Colonic mucosa (tissue), 4 donors: ENCODE results near the gene ARMC6. TPM values are rescaled to one million over a fixed set of nuclear protein-coding genes. Genes with fewer than 3 reads are reported as not detected.

Experiments used
- DNase-seq: peaks from one replicate; pipeline ENCODE4 v3.0.0-alpha.2; 2020
- H3K27ac ChIP-seq: fragments of 200-600 bp; one replicate; pipeline ENCODE4 v1.8.0; 2021
- H3K27me3 ChIP-seq: fragments of 200-600 bp; one replicate; pipeline ENCODE4 v1.8.0; 2021
- H3K36me3 ChIP-seq: fragments of 200-600 bp; one replicate; pipeline ENCODE4 v1.8.0; 2021
- H3K4me1 ChIP-seq: fragments of 200-600 bp; one replicate; pipeline ENCODE4 v1.8.0; 2021; ENCODE audit warnings: mild to moderate bottlenecking
- H3K4me3 ChIP-seq: fragments of 200-600 bp; one replicate; pipeline ENCODE4 v1.8.0; 2021
- H3K9ac ChIP-seq, 2 donors: one replicate each; pipeline ENCODE4 v1.7.0; 2013; ENCODE audit warnings: control low read depth in 2 of 2, low read depth in 2 of 2, low read length in 2 of 2
- H3K9me3 ChIP-seq: fragments of 200-600 bp; one replicate; pipeline ENCODE4 v1.8.0; 2021
- intact Hi-C: fragments of 100-400 bp; cut with DNase I; formaldehyde crosslinking; loops from one replicate; pipeline ENCODE4 v1.14.1; 2022
- total RNA-seq, 2 donors: library from RNA; stranded (reverse); fragmentation: NEBNext Ultra II Directional in 1 of 2; extraction: Animal tissue kit (Norgen Biotek cat#: 25700) in 1 of 2; gene quantifications; one replicate each; pipeline ENCODE4 v1.2.1, GENCODE V29; 2021
- TF ChIP-seq, protein P1 (sequence below): fragments of 200-600 bp; IDR thresholded peaks from one replicate; pipeline ENCODE4 v1.8.0; 2022; ENCODE audit warnings: antibody characterized with exemption, mild to moderate bottlenecking
- donor health status: healthy.
- donor health status: DM: no; HTN: no; CAD: no.
- donor health status: DM: no; HTN: no; CAD: no.

The ARMC6 gene
- total RNA-seq, 2 donors from 2014 or later: 15.0 to 29.4 TPM

DNA sequence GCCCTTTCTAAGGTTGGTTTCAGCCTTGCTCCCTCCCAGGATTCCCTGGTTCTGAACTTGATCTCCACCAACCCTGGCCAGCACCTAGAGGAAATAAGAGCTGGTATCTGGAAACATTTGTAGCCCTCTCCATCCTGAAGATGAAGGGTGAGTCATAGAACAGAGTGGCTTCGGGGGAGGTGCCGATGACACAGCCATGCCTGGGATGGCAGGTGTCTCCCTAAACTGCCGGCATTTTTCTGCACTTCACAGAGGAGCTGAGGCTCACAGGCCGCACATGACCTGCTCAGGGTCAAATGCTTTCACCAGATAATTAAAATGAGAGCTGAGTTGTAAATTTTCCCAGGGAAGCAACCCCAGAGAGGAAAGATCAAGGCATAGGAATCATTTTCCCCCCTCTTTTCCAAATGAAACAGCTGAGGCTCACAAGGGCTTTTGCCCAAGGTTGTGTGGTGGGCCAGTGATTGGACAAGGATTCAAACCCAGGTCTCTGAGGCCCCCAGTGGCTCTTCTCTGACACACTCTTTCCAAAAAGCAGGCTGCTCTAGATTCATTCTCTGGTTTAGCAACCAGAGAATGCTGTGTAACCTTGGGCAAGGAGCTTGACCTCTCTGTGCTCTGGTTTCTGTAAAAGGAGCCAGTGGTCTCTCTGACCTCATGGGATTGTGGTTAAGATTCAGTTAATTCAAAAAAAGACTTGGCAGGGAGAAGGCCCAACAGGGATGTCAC is 29.2 kb downstream of the ARMC6 start:
- DNase-seq: no peak
- peaks cover 6% of the 10 kb centered on the region for H3K4me1 ChIP-seq
- TF ChIP-seq, protein P1, sequence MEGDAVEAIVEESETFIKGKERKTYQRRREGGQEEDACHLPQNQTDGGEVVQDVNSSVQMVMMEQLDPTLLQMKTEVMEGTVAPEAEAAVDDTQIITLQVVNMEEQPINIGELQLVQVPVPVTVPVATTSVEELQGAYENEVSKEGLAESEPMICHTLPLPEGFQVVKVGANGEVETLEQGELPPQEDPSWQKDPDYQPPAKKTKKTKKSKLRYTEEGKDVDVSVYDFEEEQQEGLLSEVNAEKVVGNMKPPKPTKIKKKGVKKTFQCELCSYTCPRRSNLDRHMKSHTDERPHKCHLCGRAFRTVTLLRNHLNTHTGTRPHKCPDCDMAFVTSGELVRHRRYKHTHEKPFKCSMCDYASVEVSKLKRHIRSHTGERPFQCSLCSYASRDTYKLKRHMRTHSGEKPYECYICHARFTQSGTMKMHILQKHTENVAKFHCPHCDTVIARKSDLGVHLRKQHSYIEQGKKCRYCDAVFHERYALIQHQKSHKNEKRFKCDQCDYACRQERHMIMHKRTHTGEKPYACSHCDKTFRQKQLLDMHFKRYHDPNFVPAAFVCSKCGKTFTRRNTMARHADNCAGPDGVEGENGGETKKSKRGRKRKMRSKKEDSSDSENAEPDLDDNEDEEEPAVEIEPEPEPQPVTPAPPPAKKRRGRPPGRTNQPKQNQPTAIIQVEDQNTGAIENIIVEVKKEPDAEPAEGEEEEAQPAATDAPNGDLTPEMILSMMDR: no peak
- peak overlapping the region; percentile 52 to 54 for H3K9ac ChIP-seq
- no peaks in the 10 kb centered on the region for H3K9me3 ChIP-seq
- intact Hi-C loops: no loop called here
- H3K36me3 ChIP-seq: no peaks in the 10 kb centered on the region
- H3K27me3 ChIP-seq: no peaks in the 10 kb centered on the region
- peak overlapping the region; percentile 39 for H3K4me3 ChIP-seq
- H3K27ac ChIP-seq: no peak overlapping the region

DNA sequence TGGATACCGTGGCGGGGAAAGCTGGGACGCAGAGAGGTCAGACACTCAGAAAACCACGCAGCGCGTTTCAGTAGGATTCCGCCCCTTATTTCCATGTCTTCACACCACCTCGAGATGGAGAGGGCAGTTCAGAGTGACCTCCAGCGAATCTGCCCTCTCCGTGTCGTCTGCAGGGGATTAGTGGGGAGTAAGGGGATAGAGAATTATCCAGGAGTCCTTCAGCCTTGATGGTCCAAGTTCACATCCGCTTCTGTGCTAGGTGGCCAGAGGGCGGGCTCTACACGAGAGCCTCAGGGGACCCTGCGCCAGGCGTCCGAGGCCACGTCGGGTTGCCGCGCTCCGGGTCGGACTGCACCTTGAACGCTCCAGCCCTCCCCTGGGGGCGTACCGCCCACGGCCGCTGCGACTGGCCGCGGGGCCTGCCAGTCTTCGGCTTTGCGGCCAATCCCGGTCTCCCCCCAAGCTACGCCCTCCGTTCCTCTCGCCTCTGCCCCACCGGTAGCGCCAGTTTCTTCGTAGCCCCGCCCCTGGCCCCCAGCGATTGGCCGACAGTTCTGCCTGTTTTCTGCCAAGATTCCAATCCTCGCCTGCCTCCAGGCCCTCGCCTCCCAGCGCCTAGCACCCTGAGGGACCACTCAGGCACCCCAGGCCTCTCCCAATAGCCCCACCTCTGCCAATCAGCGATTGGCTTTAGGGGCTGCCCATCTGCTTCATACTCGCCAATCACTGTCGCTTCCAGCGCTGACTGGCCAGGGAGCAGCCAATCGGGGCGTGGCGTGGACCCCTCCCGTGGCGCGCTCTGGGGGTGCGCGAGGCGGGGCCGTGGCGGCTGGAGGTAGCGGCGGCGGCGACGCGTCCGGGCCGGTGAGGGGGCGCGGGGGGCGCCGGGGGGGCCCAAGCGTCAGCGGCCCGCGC is 30.0 kb downstream of the ARMC6 start, which contains the start of gene SLC25A42:
Gene SLC25A42 (plus strand): TSS at position 812 of the 915 bp plus-strand sequence. CDS start 32,131 bp downstream, outside the sequence.
- H3K9ac ChIP-seq: peak within 1 kb of the TSS; percentile 57 to 87
- intact Hi-C loops: no loop called here

DNA sequence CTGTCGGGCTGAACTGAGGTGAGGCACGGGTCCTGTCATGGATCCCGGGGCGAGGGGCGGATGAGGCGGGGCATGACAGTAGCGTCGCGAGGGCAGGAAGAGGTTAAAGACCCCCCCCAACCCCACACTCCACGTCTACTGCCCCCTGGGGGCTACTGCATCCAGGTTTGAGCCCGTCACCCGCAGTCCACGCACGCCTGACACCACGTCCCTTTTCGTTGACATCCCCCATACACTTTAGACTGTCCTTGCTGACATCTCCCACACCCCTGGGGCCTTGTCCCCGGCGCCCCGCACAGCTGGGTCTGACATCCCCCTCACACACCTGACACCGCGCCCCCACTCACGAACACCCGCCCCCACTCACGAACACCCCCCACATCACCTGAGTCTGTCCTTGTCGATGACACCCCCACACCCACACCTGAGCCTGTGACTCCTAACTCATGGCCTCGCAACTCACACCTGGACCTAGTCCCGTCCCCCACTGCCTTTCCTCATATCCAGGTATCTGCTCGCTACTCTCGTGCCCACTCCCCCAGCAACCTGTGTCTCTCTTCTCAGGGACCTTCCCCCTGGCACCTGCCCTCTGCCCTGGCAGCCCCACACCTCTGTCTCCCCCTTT is 30.8 kb downstream of the ARMC6 start:
- H3K4me1 ChIP-seq: peaks cover 6% of the 10 kb centered on the region

More for the DNA sequence above, 30.0 kb downstream of the ARMC6 start, which contains the start of gene SLC25A42:
- H3K27ac ChIP-seq: peak within 1 kb of the TSS; percentile 23
- peaks cover 6% of the 10 kb centered on the region for H3K4me1 ChIP-seq
- peak; percentile 99 for DNase-seq
- TF ChIP-seq, protein P1: no peak
- H3K27me3 ChIP-seq: no peaks in the 10 kb centered on the region
- peak within 1 kb of the TSS; percentile 39 for H3K4me3 ChIP-seq
- no peaks in the 10 kb centered on the region for H3K36me3 ChIP-seq
- no peaks in the 10 kb centered on the region for H3K9me3 ChIP-seq

DNA sequence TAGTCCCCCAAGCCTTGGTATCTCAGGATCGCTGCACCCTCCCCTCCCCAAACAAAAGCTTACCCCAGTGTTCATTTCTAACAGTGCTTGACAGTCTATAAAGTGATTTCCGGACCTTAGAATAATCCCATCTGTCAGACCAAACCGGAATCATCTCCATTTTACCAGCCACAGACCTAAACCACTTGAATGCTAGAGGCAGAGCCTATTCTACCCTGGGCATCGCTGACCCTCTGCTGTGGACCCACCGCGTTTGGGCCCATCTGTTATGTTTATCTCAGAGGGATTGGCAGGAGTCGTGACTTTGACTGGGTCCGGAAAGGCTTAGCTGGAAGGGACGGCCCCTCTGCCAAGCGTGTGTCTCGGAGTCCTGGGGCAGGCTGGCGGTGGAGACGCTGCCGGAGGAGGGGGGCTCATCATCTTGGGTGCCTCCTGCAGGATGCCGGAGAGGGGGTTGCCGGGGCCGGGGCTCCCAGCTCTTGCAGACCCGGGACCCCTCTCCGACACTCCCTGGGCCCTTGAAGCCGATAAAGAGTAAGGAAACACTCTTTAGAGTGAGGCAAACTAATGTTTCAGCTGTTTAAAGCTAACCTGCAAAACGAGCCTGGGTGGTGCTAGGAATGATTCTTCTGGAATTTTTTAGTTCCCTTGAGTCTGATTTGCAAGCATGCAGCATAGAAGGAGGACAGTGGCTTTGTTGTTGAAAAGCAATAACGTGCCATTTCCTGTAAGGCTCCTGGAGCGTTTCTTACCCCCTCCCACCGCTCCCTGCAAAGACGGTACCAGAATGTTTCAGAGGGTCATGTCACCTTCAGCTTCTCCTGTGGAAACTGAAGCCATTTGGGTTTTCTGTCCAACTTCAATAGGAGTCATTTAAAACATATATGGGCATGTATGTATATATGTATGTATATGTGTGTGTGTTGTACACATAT is 31.7 kb downstream of the ARMC6 start:
- peak overlapping the region; percentile 57 to 87 for H3K9ac ChIP-seq
- intact Hi-C loops: no loop called here

More for the DNA sequence above, 30.8 kb downstream of the ARMC6 start:
- TF ChIP-seq, protein P1: no peak
- peak; percentile 37 for DNase-seq
- Histone ChIP-seq H3K36me3 (no peaks in the 10 kb centered on the region), H3K9ac (peak overlapping the region; percentile 57 to 87), H3K27me3 (no peaks in the 10 kb centered on the region), H3K9me3 (no peaks in the 10 kb centered on the region), H3K4me3 (peak overlapping the region; percentile 39), H3K27ac (peak overlapping the region; percentile 23)
- intact Hi-C loops: no loop called here

More for the DNA sequence above, 31.7 kb downstream of the ARMC6 start:
- Histone ChIP-seq H3K27me3 (no peaks in the 10 kb centered on the region), H3K4me1 (peaks cover 6% of the 10 kb centered on the region), H3K36me3 (no peaks in the 10 kb centered on the region), H3K27ac (no peak overlapping the region), H3K4me3 (peak overlapping the region; percentile 39), H3K9me3 (no peaks in the 10 kb centered on the region)
- TF ChIP-seq, protein P1: no peak
- peak; percentile 47 for DNase-seq
